ENCODE results near the gene ITGAL. TPM values are rescaled to one million over a fixed set of nuclear protein-coding genes. Genes with fewer than 3 reads are reported as not detected.

ITGAL gene
- total and polyA plus RNA-seq, 2 of the 13 experiments (the other 11 are each of a cell fraction or from before 2014, with no cell fraction given) = 0.86 to 1.2 TPM

DNA sequence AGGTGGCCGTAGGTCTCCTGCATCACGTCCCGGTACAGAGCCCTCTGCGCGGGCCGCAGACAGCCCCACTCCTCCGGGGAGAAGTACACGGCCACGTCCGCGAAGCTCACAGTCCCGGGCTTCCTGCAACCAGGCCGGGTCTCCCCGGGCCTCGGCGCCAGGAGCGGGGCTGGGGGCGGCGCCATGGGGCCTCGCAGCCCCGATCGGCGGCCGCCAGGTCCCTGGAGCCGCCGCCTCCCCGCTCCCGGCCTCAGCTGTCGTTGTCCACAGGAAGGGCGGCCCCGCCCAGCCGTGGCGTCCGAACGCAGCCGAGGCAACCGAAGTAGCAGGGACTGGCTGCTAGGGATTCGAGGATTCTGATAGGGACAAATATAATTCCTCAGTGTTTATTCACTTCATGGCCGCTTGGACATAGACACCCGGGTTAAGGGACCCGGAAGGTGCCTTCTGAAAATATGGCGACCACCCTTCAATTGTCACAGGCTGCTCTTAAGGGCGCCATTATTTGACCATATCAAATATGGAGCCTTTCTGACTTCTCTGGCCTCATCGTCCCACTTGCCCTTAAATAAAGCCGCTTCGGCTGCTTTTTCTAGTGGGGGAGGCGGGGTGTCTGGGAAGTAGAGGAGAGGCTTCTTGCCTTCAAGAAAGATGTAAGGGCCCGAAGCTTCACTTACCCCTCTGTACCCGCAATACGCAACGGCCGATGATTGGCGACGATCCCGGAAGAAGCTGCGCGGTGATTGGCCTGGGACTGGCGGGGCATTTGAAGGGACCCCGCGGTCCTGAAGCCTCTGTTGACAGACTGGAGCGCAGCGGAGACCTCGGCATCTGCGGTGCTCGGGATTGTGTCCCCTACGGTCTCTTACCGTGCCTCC is 99.1 kb downstream of the ITGAL start, which contains the start of gene ZNF688 (continued):
- no peak for TF ChIP-seq SRSF9 (IDR thresholded peaks at IDR 0.05; ENCODE audit: borderline replicate concordance, insufficient read depth, low read depth, low read length, poor library complexity, severe bottlenecking)
- TF ChIP-seq MXD3 (CRISPR knock-in tag; IDR thresholded peaks at IDR 0.05) = 0 out of 2 replicates have a peak, but pooled peaks have one; percentile 20
- TF ChIP-seq RAD21 (CRISPR knock-in tag; IDR thresholded peaks at IDR 0.05) = peak; percentile 53
- peak; percentile 11; the same call in 1 of the 2 replicates for TF ChIP-seq ZNF460 (CRISPR knock-in tag; IDR thresholded peaks at IDR 0.05; ENCODE audit: borderline replicate concordance)
- TF ChIP-seq, protein P1, sequence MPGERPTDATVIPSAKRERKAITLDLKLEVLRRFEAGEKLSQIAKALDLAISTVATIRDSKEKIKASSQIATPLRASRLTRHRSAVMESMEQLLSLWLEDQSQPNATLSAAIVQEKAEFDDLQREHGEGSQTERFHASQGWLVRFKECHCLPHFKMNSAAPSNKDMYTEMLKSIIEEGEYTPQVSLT (CRISPR knock-in tag; IDR thresholded peaks at IDR 0.05; ENCODE audit: borderline replicate concordance, low read depth) = no peak; the same call in 1 of the 2 replicates
- TF ChIP-seq, protein P2, sequence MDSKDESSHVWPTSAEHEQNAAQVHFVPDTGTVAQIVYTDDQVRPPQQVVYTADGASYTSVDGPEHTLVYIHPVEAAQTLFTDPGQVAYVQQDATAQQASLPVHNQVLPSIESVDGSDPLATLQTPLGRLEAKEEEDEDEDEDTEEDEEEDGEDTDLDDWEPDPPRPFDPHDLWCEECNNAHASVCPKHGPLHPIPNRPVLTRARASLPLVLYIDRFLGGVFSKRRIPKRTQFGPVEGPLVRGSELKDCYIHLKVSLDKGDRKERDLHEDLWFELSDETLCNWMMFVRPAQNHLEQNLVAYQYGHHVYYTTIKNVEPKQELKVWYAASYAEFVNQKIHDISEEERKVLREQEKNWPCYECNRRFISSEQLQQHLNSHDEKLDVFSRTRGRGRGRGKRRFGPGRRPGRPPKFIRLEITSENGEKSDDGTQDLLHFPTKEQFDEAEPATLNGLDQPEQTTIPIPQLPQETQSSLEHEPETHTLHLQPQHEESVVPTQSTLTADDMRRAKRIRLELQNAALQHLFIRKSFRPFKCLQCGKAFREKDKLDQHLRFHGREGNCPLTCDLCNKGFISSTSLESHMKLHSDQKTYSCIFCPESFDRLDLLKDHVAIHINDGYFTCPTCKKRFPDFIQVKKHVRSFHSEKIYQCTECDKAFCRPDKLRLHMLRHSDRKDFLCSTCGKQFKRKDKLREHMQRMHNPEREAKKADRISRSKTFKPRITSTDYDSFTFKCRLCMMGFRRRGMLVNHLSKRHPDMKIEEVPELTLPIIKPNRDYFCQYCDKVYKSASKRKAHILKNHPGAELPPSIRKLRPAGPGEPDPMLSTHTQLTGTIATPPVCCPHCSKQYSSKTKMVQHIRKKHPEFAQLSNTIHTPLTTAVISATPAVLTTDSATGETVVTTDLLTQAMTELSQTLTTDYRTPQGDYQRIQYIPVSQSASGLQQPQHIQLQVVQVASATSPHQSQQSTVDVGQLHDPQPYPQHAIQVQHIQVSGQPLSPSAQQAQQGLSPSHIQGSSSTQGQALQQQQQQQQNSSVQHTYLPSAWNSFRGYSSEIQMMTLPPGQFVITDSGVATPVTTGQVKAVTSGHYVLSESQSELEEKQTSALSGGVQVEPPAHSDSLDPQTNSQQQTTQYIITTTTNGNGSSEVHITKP (CRISPR knock-in tag; IDR thresholded peaks at IDR 0.05; ENCODE audit: low read depth) = peak; percentile 67; the same call in 1 of the 2 replicates
- TF ChIP-seq HOXA3 (CRISPR knock-in tag; IDR thresholded peaks at IDR 0.05) = peak; percentile 93
- 0 out of 2 replicates have a peak, but pooled peaks have one; percentile 55 for TF ChIP-seq TOPORS (CRISPR knock-in tag; IDR thresholded peaks at IDR 0.05)
- no peak for TF ChIP-seq KDM1A (CRISPR knock-in tag; IDR thresholded peaks at IDR 0.05)
- no peak for TF ChIP-seq AGO1 (IDR thresholded peaks at IDR 0.05; ENCODE audit: low read depth, low read length, poor library complexity, severe bottlenecking)
- peak; percentile 39; the same call in 1 of the 2 replicates for TF ChIP-seq PITX1 (CRISPR knock-in tag; IDR thresholded peaks at IDR 0.05)
- TF ChIP-seq GABPA (IDR thresholded peaks at IDR 0.05; ENCODE audit: low read depth, low read length) = no peak
- TF ChIP-seq GABPA (CRISPR knock-in tag; IDR thresholded peaks at IDR 0.05; ENCODE audit: low read depth) = peak; percentile 70
- TF ChIP-seq ZFAT (CRISPR knock-in tag; conservative IDR thresholded peaks at IDR 0.05) = no peak
- TF ChIP-seq, protein P3, sequence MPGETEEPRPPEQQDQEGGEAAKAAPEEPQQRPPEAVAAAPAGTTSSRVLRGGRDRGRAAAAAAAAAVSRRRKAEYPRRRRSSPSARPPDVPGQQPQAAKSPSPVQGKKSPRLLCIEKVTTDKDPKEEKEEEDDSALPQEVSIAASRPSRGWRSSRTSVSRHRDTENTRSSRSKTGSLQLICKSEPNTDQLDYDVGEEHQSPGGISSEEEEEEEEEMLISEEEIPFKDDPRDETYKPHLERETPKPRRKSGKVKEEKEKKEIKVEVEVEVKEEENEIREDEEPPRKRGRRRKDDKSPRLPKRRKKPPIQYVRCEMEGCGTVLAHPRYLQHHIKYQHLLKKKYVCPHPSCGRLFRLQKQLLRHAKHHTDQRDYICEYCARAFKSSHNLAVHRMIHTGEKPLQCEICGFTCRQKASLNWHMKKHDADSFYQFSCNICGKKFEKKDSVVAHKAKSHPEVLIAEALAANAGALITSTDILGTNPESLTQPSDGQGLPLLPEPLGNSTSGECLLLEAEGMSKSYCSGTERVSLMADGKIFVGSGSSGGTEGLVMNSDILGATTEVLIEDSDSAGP (CRISPR knock-in tag; IDR thresholded peaks at IDR 0.05; ENCODE audit: borderline replicate concordance) = peak; percentile 78; the same call in 1 of the 2 replicates
- peak; percentile 85; the same call in 1 of the 2 replicates for TF ChIP-seq CSRNP1 (CRISPR knock-in tag; IDR thresholded peaks at IDR 0.05)
- peak; percentile 57; the same call in 1 of the 2 replicates for TF ChIP-seq ZBTB25 (CRISPR knock-in tag; IDR thresholded peaks at IDR 0.05)
